Measurements from ENCODE around the gene KLK10. TPM values are rescaled to one million over a fixed set of nuclear protein-coding genes. Genes with fewer than 3 reads are reported as not detected.

KLK10 gene
- total RNA-seq, 1 donor from 2014 or later = 1.6 TPM

- H3K9me3 ChIP-seq = no peaks in the 10 kb centered on the region
- DNase-seq (ENCODE audit: low spot score in 2 of 2) = no peak
- no peak for TF ChIP-seq CTCF (IDR thresholded peaks at IDR 0.05)
- no peak overlapping the region for H3K27ac ChIP-seq
- no peak overlapping the region for H3K4me3 ChIP-seq
- H3K4me1 ChIP-seq = no peaks in the 10 kb centered on the region
- no peaks in the 10 kb centered on the region for H3K36me3 ChIP-seq
- intact Hi-C loops (cut with DNase I) = no loop called here
- no peaks in the 10 kb centered on the region for H3K27me3 ChIP-seq
Measured at GRCh38 chr19:51063664-51064063, 44.2 kb upstream of the KLK10 start.

DNA sequence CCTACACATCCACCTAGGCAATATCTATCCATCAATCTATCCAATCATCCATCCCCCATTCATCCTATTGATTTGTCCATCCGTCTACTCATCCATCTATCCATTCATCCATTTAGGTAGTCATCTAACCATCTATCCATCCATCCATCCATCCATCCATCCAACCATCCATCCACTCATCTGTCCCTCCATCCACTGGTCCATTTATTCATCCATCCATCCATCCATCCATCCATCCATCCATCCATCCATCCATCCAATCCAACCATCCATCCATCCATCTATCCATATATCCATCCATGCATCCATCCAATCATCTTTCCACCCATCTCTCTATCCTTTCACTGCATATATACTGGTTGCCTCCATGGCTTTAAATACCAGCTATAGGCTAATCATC is 41.5 kb upstream of the KLK10 start:
- H3K36me3 ChIP-seq = no peaks in the 10 kb centered on the region
- intact Hi-C loops (cut with DNase I) = no loop called here

DNA sequence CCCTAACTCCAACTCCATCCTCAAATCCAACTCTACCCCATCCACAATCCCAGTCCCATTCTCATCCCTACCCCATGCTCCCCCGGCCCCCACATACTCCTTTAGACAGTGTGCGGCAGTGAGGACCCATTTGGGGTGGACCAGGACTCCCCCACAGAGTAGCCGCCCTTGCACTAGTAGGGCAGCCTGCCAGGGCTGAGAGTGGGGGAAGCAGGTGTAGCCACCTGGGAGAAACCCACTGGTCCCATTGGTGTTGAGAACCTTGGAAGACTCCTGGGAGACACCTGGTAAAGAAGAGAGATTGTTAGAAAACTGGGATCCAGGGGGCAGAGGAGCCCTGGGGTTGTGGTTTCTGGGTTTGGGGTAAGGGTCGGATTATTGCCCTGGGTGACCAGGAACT is 40.8 kb upstream of the KLK10 start:
- TF ChIP-seq CTCF (IDR thresholded peaks at IDR 0.05) = no peak
- no peak for DNase-seq (ENCODE audit: low spot score in 2 of 2)
- Histone ChIP-seq H3K9me3 (no peaks in the 10 kb centered on the region), H3K36me3 (no peaks in the 10 kb centered on the region), H3K4me1 (no peaks in the 10 kb centered on the region), H3K27me3 (no peaks in the 10 kb centered on the region), H3K27ac (no peak overlapping the region), H3K4me3 (no peak overlapping the region)
- intact Hi-C loops (cut with DNase I) = no loop called here

More for the DNA sequence above, 41.5 kb upstream of the KLK10 start:
- Histone ChIP-seq H3K4me1 (no peaks in the 10 kb centered on the region), H3K27me3 (no peaks in the 10 kb centered on the region), H3K4me3 (no peak overlapping the region), H3K9me3 (no peaks in the 10 kb centered on the region), H3K27ac (no peak overlapping the region)
- no peak for DNase-seq (ENCODE audit: low spot score in 2 of 2)
- TF ChIP-seq CTCF (IDR thresholded peaks at IDR 0.05) = no peak

DNA sequence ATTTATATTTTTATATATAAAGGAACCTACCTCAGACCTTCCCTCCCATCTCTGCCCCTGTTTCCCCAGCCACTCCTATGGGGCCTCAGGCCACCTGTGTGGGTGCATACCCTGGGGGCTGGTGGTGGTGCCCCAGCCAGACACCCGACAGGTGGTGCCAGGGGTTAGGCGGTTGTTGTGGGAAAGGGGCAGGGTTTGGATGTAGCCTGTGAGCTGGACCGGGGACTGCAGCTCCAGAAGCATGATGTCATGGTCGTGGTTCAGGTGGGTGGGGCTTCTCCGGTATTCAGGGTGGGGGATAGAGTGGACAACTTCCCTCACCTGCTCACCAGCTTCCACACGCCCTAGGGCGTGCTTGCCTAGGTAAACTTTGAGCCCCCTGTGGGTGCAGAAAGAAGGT is 40.2 kb upstream of the KLK10 start:
- H3K4me1 ChIP-seq = no peaks in the 10 kb centered on the region
- no peaks in the 10 kb centered on the region for H3K9me3 ChIP-seq
- H3K4me3 ChIP-seq = no peak overlapping the region
- no peak for TF ChIP-seq CTCF (IDR thresholded peaks at IDR 0.05)
- no peaks in the 10 kb centered on the region for H3K36me3 ChIP-seq
- no peak overlapping the region for H3K27ac ChIP-seq
- intact Hi-C loops (cut with DNase I) = no loop called here
- DNase-seq (ENCODE audit: low spot score in 2 of 2) = no peak
- H3K27me3 ChIP-seq = no peaks in the 10 kb centered on the region

GRCh38 chr19:51055866-51056265 is 36.4 kb upstream of the KLK10 start:
- TF ChIP-seq CTCF (IDR thresholded peaks at IDR 0.05) = no peak
- intact Hi-C loops (cut with DNase I) = no loop called here
- Histone ChIP-seq H3K4me3 (no peak overlapping the region), H3K4me1 (no peaks in the 10 kb centered on the region), H3K9me3 (no peaks in the 10 kb centered on the region), H3K36me3 (no peaks in the 10 kb centered on the region), H3K27me3 (no peaks in the 10 kb centered on the region), H3K27ac (no peak overlapping the region)
- no peak for DNase-seq (ENCODE audit: low spot score in 2 of 2)

GRCh38 chr19:51047031-51047335 is 27.5 kb upstream of the KLK10 start:
- H3K27me3 ChIP-seq = no peaks in the 10 kb centered on the region
- H3K9me3 ChIP-seq = no peaks in the 10 kb centered on the region
- H3K4me3 ChIP-seq = no peak overlapping the region
- H3K36me3 ChIP-seq = no peaks in the 10 kb centered on the region
- no peaks in the 10 kb centered on the region for H3K4me1 ChIP-seq
- H3K27ac ChIP-seq = no peak overlapping the region
- intact Hi-C loops (cut with DNase I) = no loop called here
- no peak for TF ChIP-seq CTCF (IDR thresholded peaks at IDR 0.05)
- DNase-seq (ENCODE audit: low spot score in 2 of 2) = no peak
